ENCODE results near the gene PODXL.

Gene PODXL

DNA sequence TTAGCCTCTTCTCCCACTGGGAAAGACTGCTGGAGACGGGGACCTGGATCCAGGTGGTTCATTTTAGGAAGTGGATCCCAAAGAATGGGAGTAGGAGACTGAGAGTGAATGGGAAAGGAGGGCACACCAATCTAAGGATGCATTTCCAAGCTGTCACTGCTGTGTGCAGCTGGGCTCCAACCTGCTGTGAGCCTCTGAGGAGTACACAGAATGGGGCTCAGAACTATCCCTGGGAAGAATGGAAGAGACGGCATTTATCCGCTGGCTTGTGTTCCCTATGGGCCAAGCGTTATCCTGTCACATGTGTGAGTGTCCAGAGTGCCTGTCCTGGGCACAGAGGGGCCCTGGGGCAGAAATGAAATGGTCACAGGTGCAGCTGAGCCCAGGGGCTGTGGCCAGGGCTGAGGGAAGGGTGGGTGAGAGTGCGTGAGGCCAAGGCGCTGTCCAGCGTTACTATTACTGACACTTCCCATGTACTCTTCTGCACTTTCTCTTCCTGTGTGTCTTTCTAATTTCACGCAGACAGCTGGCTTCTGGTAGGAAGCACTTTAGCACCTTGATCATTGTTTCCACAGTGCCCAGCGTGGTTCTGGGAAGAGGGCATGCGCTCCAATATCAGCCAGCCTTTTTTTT, 35.4 kb upstream of the PODXL start:
- H3K9me3 ChIP-seq (ENCODE audit: control insufficient read depth in 2 of 2, low read length in 2 of 2) = no peaks in the 10 kb centered on the region
- H3K27ac ChIP-seq (ENCODE audit: low read depth in 2 of 2, low read length in 2 of 2) = no peak overlapping the region
- H3K9ac ChIP-seq (ENCODE audit: low read depth in 1 of 2, low read length in 2 of 2) = no peak overlapping the region
- peaks cover 0 to 4% of the 10 kb centered on the region in 2 donors for H3K4me1 ChIP-seq (ENCODE audit: control insufficient read depth in 2 of 2, insufficient read depth in 2 of 2, low read length in 2 of 2)
- H3K4me3 ChIP-seq (ENCODE audit: low read length in 2 of 2) = no peak overlapping the region
- no peaks in the 10 kb centered on the region for H3K36me3 ChIP-seq (ENCODE audit: control insufficient read depth in 2 of 2, insufficient read depth in 2 of 2, low read length in 2 of 2)
- H3K27me3 ChIP-seq (ENCODE audit: control insufficient read depth in 2 of 2, insufficient read depth in 2 of 2, low read length in 2 of 2) = peaks cover 0 to 2% of the 10 kb centered on the region in 2 donors

DNA sequence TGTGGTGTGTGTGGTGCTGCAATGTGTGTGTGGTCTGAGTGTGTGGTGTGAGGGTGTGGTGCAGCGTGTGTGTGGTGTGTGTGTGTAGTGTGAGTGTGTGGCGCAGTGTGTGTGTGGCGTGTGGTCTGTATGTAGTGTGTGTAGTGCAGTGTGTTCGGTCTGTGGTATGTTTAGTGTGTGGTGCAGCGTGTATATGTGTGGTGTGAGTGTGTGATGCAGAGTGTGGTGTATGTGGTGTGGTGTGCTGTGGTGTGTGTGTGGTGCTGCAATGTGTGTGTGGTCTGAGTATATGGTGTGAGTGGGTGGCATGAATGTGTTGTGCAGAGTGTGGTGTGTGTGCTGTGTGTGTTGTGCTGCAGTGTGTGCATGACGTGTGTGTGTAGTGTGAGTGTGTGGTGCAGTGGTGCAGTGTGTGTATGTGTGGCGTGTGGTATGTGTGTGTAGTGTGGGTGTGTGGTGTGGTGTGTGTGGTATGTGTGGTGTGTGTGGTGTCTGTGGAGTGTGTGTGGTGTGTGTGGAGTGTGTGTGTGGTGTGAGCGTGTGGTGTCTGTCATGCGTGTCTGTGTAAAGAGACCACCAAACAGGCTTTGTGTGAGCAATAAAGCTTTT, 31.0 kb upstream of the PODXL start:
- H3K27me3 ChIP-seq (ENCODE audit: control insufficient read depth in 2 of 2, insufficient read depth in 2 of 2, low read length in 2 of 2) = peaks cover 0 to 2% of the 10 kb centered on the region in 2 donors
- peaks cover 3 to 10% of the 10 kb centered on the region in 2 donors for H3K4me1 ChIP-seq (ENCODE audit: control insufficient read depth in 2 of 2, insufficient read depth in 2 of 2, low read length in 2 of 2)
- H3K27ac ChIP-seq (ENCODE audit: low read depth in 2 of 2, low read length in 2 of 2) = no peak overlapping the region
- H3K9ac ChIP-seq (ENCODE audit: low read depth in 1 of 2, low read length in 2 of 2) = no peak overlapping the region
- no peaks in the 10 kb centered on the region for H3K9me3 ChIP-seq (ENCODE audit: control insufficient read depth in 2 of 2, low read length in 2 of 2)
- H3K36me3 ChIP-seq (ENCODE audit: control insufficient read depth in 2 of 2, insufficient read depth in 2 of 2, low read length in 2 of 2) = no peaks in the 10 kb centered on the region
- H3K4me3 ChIP-seq (ENCODE audit: low read length in 2 of 2) = no peak overlapping the region

DNA sequence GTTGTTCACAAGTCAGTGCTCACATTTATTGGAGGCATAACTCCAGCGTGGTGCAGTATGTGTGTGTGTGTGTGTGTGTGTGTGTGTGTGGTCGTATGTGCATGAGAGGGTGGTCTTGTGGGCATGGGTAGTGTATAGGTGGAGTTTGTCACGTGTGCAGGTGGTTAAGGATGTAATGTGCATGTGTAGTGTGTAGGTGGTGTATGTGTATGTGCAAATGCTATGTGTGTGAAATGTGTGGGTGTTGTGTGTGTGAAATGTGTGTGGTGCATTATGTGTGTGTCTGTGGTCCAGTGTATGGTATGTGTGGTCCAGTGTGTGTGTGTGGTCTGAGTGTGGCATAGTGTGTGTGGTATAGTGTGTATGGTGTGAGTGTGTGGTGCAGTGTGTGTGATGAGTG, 30.3 kb upstream of the PODXL start:
- Histone ChIP-seq H3K9ac (ENCODE audit: low read depth in 1 of 2, low read length in 2 of 2) (no peak overlapping the region), H3K4me3 (ENCODE audit: low read length in 2 of 2) (no peak overlapping the region), H3K36me3 (ENCODE audit: control insufficient read depth in 2 of 2, insufficient read depth in 2 of 2, low read length in 2 of 2) (no peaks in the 10 kb centered on the region), H3K9me3 (ENCODE audit: control insufficient read depth in 2 of 2, low read length in 2 of 2) (no peaks in the 10 kb centered on the region), H3K27ac (ENCODE audit: low read depth in 2 of 2, low read length in 2 of 2) (no peak overlapping the region), H3K4me1 (ENCODE audit: control insufficient read depth in 2 of 2, insufficient read depth in 2 of 2, low read length in 2 of 2) (peaks cover 3 to 10% of the 10 kb centered on the region in 2 donors), H3K27me3 (ENCODE audit: control insufficient read depth in 2 of 2, insufficient read depth in 2 of 2, low read length in 2 of 2) (peaks cover 0 to 2% of the 10 kb centered on the region in 2 donors)

DNA sequence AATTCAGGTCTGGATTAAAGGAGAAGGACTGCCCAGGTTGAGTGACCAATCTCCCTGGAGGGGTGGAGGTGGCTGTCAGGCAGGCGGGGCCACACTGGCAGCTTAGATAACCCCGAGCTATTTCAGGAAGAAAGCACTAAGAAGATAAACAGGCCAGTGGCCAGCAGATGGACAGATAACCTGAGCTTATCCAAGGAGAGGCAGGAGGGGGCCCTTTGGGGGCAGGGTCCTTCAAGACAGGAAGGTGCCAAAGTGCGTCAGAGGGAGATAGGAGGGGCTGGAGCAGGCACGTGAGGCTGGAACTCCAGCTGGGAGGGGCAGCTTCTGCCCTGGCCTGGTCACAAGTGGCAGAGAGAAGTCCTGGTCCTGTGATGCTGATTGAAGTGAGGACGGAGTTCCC, 29.8 kb upstream of the PODXL start:
- Histone ChIP-seq H3K9me3 (ENCODE audit: control insufficient read depth in 2 of 2, low read length in 2 of 2) (no peaks in the 10 kb centered on the region), H3K27ac (ENCODE audit: low read depth in 2 of 2, low read length in 2 of 2) (no peak overlapping the region), H3K36me3 (ENCODE audit: control insufficient read depth in 2 of 2, insufficient read depth in 2 of 2, low read length in 2 of 2) (no peaks in the 10 kb centered on the region), H3K9ac (ENCODE audit: low read depth in 1 of 2, low read length in 2 of 2) (no peak overlapping the region), H3K4me1 (ENCODE audit: control insufficient read depth in 2 of 2, insufficient read depth in 2 of 2, low read length in 2 of 2) (peaks cover 3 to 10% of the 10 kb centered on the region in 2 donors), H3K27me3 (ENCODE audit: control insufficient read depth in 2 of 2, insufficient read depth in 2 of 2, low read length in 2 of 2) (peaks cover 0 to 2% of the 10 kb centered on the region in 2 donors), H3K4me3 (ENCODE audit: low read length in 2 of 2) (no peak overlapping the region)

DNA sequence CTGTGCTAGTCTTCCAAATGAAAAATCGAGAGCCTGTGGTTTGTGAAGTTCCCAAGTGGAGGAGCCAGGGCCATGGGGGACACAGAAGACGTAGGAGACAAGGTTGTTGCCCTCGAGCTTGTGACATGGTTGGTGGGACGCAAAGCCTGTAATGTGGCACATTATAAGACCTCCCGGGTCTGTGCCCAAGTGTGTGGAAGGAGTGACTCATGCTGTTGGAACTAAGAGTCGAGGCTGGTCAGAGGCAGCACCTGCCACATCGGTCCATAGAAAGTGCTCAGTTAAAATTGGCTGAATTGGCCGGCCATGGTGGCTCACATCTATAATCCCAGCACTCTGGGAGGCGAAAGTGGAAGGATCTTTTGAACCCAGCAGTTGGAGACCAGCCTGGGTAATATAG, 27.0 kb upstream of the PODXL start:
- Histone ChIP-seq H3K4me1 (ENCODE audit: control insufficient read depth in 2 of 2, insufficient read depth in 2 of 2, low read length in 2 of 2) (peaks cover 3 to 10% of the 10 kb centered on the region in 2 donors), H3K4me3 (ENCODE audit: low read length in 2 of 2) (no peak overlapping the region), H3K9ac (ENCODE audit: low read depth in 1 of 2, low read length in 2 of 2) (no peak overlapping the region), H3K27ac (ENCODE audit: low read depth in 2 of 2, low read length in 2 of 2) (no peak overlapping the region), H3K9me3 (ENCODE audit: control insufficient read depth in 2 of 2, low read length in 2 of 2) (no peaks in the 10 kb centered on the region), H3K27me3 (ENCODE audit: control insufficient read depth in 2 of 2, insufficient read depth in 2 of 2, low read length in 2 of 2) (peaks cover 0 to 2% of the 10 kb centered on the region in 2 donors), H3K36me3 (ENCODE audit: control insufficient read depth in 2 of 2, insufficient read depth in 2 of 2, low read length in 2 of 2) (no peaks in the 10 kb centered on the region)

DNA sequence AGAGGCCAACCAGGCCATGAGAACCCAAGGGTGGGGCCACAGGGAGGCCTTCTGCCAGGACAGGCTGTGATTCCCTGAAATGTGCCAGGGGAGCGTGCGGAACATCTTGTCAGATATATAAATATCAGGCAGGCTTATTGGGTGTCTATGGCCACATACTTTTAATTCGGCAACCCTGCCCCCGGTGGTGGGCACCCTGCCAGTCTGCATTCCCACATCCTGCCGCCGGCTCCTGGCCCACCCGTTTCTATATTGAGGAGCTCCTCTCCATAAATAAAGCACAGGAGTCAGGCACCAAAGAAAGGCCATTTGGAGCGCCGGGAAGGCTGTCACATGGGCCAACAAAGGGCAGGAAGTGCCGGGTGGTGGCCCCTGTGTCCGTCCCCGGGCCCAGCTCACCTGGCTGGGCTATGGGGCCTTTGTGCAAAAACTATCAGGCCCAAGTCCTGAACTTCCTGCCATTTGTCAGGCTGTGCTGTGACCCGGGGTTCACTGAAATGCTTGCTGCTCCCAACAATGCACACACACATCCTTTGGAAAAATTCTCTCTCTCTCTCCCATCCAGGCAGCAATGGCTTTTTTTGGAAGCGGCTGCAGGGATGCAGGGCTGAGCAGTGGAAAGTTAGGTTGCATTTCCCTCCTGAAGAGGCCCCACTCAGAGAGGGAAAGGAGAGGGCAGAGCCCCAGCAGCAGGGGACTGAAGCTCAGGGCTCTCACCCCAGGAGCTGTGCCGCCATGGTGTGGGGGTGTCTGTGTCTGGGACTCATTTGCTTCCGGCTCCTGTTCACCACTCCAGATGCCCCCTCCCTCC, 25.0 kb upstream of the PODXL start:
- H3K36me3 ChIP-seq (ENCODE audit: control insufficient read depth in 2 of 2, insufficient read depth in 2 of 2, low read length in 2 of 2) = no peaks in the 10 kb centered on the region
- H3K4me3 ChIP-seq (ENCODE audit: low read length in 2 of 2) = no peak overlapping the region
- peaks cover 2% of the 10 kb centered on the region in 2 donors for H3K4me1 ChIP-seq (ENCODE audit: control insufficient read depth in 2 of 2, insufficient read depth in 2 of 2, low read length in 2 of 2)
- no peak overlapping the region for H3K9ac ChIP-seq (ENCODE audit: low read depth in 1 of 2, low read length in 2 of 2)
- H3K27ac ChIP-seq (ENCODE audit: low read depth in 2 of 2, low read length in 2 of 2) = no peak overlapping the region
- no peaks in the 10 kb centered on the region for H3K9me3 ChIP-seq (ENCODE audit: control insufficient read depth in 2 of 2, low read length in 2 of 2)
- H3K27me3 ChIP-seq (ENCODE audit: control insufficient read depth in 2 of 2, insufficient read depth in 2 of 2, low read length in 2 of 2) = no peaks in the 10 kb centered on the region

DNA sequence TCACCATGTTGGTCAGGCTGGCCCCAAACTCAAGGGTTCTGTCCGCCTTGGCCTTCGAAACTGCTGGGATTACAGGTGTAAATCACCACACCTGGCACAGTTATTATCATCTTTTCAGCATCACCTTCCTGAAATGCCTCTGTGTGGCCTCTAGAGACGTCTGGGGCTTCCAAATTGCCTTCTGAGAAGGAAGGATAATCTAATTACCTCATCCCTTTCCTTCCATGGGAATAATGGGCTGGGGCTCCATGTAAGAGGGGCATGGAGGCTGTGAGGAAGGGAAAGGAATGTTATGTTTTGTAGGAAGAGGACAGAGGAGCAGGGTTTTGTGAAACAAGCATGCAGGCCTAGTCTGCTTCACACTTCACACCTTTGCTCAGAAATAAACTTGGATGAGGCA, 22.2 kb upstream of the PODXL start:
- no peaks in the 10 kb centered on the region for H3K9me3 ChIP-seq (ENCODE audit: control insufficient read depth in 2 of 2, low read length in 2 of 2)
- no peaks in the 10 kb centered on the region for H3K4me1 ChIP-seq (ENCODE audit: control insufficient read depth in 2 of 2, insufficient read depth in 2 of 2, low read length in 2 of 2)
- H3K36me3 ChIP-seq (ENCODE audit: control insufficient read depth in 2 of 2, insufficient read depth in 2 of 2, low read length in 2 of 2) = no peaks in the 10 kb centered on the region
- no peak overlapping the region for H3K4me3 ChIP-seq (ENCODE audit: low read length in 2 of 2)
- no peaks in the 10 kb centered on the region for H3K27me3 ChIP-seq (ENCODE audit: control insufficient read depth in 2 of 2, insufficient read depth in 2 of 2, low read length in 2 of 2)
- H3K27ac ChIP-seq (ENCODE audit: low read depth in 2 of 2, low read length in 2 of 2) = no peak overlapping the region
- H3K9ac ChIP-seq (ENCODE audit: low read depth in 1 of 2, low read length in 2 of 2) = no peak overlapping the region

DNA sequence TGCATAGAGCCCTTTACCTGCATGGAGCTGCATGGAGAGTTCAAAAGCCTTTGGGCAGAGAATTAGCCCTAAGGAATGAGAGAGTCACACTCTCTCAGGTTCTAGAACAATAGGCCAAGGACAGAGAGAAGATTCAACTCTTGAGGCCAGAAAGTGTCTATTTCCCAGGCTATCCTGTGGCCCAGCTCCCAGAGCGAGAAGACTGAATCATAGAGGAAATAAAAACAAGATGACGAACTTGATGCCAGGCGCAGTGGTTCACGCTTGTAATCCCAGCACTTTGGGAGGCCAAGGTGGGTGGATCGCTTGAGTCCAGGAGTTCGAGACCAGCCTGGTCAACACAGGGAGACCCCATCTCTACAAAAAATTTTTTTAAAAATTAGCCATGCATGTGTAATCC, 18.3 kb upstream of the PODXL start:
- Histone ChIP-seq H3K27ac (ENCODE audit: low read depth in 2 of 2, low read length in 2 of 2) (no peak overlapping the region), H3K27me3 (ENCODE audit: control insufficient read depth in 2 of 2, insufficient read depth in 2 of 2, low read length in 2 of 2) (no peaks in the 10 kb centered on the region), H3K4me3 (ENCODE audit: low read length in 2 of 2) (no peak overlapping the region), H3K4me1 (ENCODE audit: control insufficient read depth in 2 of 2, insufficient read depth in 2 of 2, low read length in 2 of 2) (no peaks in the 10 kb centered on the region), H3K36me3 (ENCODE audit: control insufficient read depth in 2 of 2, insufficient read depth in 2 of 2, low read length in 2 of 2) (no peaks in the 10 kb centered on the region), H3K9ac (ENCODE audit: low read depth in 1 of 2, low read length in 2 of 2) (no peak overlapping the region), H3K9me3 (ENCODE audit: control insufficient read depth in 2 of 2, low read length in 2 of 2) (no peaks in the 10 kb centered on the region)

DNA sequence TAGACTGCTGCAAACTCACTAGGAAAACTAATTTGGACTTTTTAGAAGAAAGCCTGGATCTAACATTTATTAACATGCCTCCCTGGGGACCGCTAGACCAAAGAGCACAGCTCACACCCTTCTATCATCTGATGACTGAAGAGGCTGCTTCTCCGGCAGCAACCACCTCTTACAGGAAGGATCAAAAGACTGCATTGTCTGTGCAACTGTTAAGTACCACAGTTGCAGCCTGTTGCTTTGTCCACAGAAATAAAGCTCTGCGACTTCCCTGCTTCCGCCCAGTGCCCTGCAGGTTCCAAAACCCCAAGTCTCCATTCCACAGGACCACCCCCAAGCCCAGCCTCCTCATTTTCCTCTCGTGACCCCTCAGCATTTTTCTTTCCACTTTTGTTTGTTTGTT, 14.0 kb upstream of the PODXL start:
- Histone ChIP-seq H3K27me3 (ENCODE audit: control insufficient read depth in 2 of 2, insufficient read depth in 2 of 2, low read length in 2 of 2) (no peaks in the 10 kb centered on the region), H3K4me3 (ENCODE audit: low read length in 2 of 2) (no peak overlapping the region), H3K9me3 (ENCODE audit: control insufficient read depth in 2 of 2, low read length in 2 of 2) (no peaks in the 10 kb centered on the region), H3K4me1 (ENCODE audit: control insufficient read depth in 2 of 2, insufficient read depth in 2 of 2, low read length in 2 of 2) (no peaks in the 10 kb centered on the region), H3K36me3 (ENCODE audit: control insufficient read depth in 2 of 2, insufficient read depth in 2 of 2, low read length in 2 of 2) (no peaks in the 10 kb centered on the region), H3K27ac (ENCODE audit: low read depth in 2 of 2, low read length in 2 of 2) (no peak overlapping the region), H3K9ac (ENCODE audit: low read depth in 1 of 2, low read length in 2 of 2) (no peak overlapping the region)

DNA sequence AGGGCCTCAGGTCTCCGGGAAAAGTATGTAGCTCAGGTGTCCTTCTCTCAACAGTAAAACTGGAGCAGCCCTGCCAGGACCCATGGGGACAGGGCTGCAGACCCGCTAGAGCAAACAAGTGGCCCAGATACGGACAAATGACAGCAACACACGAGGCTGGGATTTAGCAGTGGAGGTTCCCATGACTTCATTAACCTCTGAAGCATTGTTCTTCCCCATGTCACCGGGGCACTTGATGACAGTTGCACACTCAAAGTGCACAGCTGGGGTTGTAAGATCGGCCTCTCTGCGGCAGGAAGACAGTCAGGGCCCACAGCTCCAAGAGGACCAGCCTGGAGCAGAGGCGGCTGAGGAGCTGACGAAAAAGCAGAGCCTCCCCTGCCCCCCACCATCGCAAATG, 12.5 kb upstream of the PODXL start:
- no peaks in the 10 kb centered on the region for H3K36me3 ChIP-seq (ENCODE audit: control insufficient read depth in 2 of 2, insufficient read depth in 2 of 2, low read length in 2 of 2)
- no peaks in the 10 kb centered on the region for H3K4me1 ChIP-seq (ENCODE audit: control insufficient read depth in 2 of 2, insufficient read depth in 2 of 2, low read length in 2 of 2)
- H3K27me3 ChIP-seq (ENCODE audit: control insufficient read depth in 2 of 2, insufficient read depth in 2 of 2, low read length in 2 of 2) = no peaks in the 10 kb centered on the region
- no peak overlapping the region for H3K27ac ChIP-seq (ENCODE audit: low read depth in 2 of 2, low read length in 2 of 2)
- H3K4me3 ChIP-seq (ENCODE audit: low read length in 2 of 2) = no peak overlapping the region
- H3K9ac ChIP-seq (ENCODE audit: low read depth in 1 of 2, low read length in 2 of 2) = no peak overlapping the region
- no peaks in the 10 kb centered on the region for H3K9me3 ChIP-seq (ENCODE audit: control insufficient read depth in 2 of 2, low read length in 2 of 2)

Data from mucosa of rectum (tissue), 2 donors.